HepG2 (cell line): ENCODE measurements around the gene ST6GALNAC2. TPM values are rescaled to one million over a fixed set of nuclear protein-coding genes. Genes with fewer than 3 reads are reported as not detected.
A peak's percentile ranks its signal among the peaks of the same experiment; 100 is the strongest.

Source experiments
- AKAP8 ChIP-seq: sonication (generic); formaldehyde crosslinking; IDR thresholded peaks from 2 replicates; pipeline ENCODE4 v1.5.1; 2020; ENCODE audit warnings: mild to moderate bottlenecking, missing genetic modification reagents
- GATAD2A ChIP-seq: IDR thresholded peaks from 2 replicates; pipeline ENCODE4 v1.6.1; 2016
- ZC3H13 ChIP-seq: sonication (generic); formaldehyde crosslinking; IDR thresholded peaks from 2 replicates; pipeline ENCODE4 v1.8.1; 2023; ENCODE audit warnings: mild to moderate bottlenecking, missing genetic modification reagents, moderate library complexity
- ZNF589 ChIP-seq: sonication (generic); formaldehyde crosslinking; conservative IDR thresholded peaks from 2 replicates; pipeline ENCODE4 v1.8.0; 2022; ENCODE audit warnings: mild to moderate bottlenecking, moderate library complexity, missing genetic modification reagents
- ZNF709 ChIP-seq: sonication (generic); formaldehyde crosslinking; IDR thresholded peaks from 2 replicates; pipeline ENCODE4 v1.5.0; 2020; ENCODE audit warnings: mild to moderate bottlenecking, missing genetic modification reagents
- polyA plus RNA-seq, 8 experiments: library from polyadenylated mRNA; depleted of rRNA in 3 of 8; stranded (reverse) in 7 of 8; unstranded in 1 of 8; fragments of >200 nt; fragmentation: Illumina TruSeq in 4 of 8; extraction: Trizol in 4 of 8; gene quantifications; 2 replicates each; pipeline versions ENCODE4 v1.2.1 to v1.2.3, GENCODE V29; 2011 to 2016; ENCODE audit warnings: low read depth in 4 of 8, missing spikeins in 1 of 8, mixed read lengths in 1 of 8; ENCODE audit not compliant: insufficient read depth in 1 of 8
- total RNA-seq, 5 experiments: library from RNA; depleted of rRNA; stranded (reverse); fragments of >200 nt; fragmentation: Illumina TruSeq; extraction: Trizol; gene quantifications; 2 replicates each; pipeline ENCODE4 v1.2.3, GENCODE V29; 2016; ENCODE audit warnings: low read depth in 1 of 5
- TF ChIP-seq, protein P1 (sequence below): IDR thresholded peaks from 2 replicates; pipeline ENCODE4 v1.6.1; 2012; ENCODE audit warnings: inconsistent platforms
- TF ChIP-seq, protein P2 (sequence below): sonication (generic); formaldehyde crosslinking; IDR thresholded peaks from 2 replicates; pipeline ENCODE4 v1.5.1; 2020; ENCODE audit warnings: mild to moderate bottlenecking, missing genetic modification reagents, borderline replicate concordance
- TF ChIP-seq, protein P3 (sequence below): sonication (generic); formaldehyde crosslinking; IDR thresholded peaks from 2 replicates; pipeline ENCODE4 v1.4.0; 2020; ENCODE audit warnings: mild to moderate bottlenecking, low read depth, missing genetic modification reagents
- TF ChIP-seq, protein P4 (sequence below), 2 experiments: sonication (generic) in 1 of 2; formaldehyde crosslinking in 1 of 2; IDR thresholded peaks; 2 replicates each; pipeline versions ENCODE4 v1.6.1 to v1.9.0; 2014 to 2022; ENCODE audit warnings: antibody characterized with exemption in 1 of 2, borderline replicate concordance in 1 of 2, inconsistent platforms in 1 of 2, low read depth in 1 of 2, missing genetic modification reagents in 1 of 2
- TF ChIP-seq, protein P5 (sequence below): sonication (generic); formaldehyde crosslinking; IDR thresholded peaks from 2 replicates; pipeline ENCODE4 v1.5.0; 2020; ENCODE audit warnings: mild to moderate bottlenecking, low read depth, missing genetic modification reagents, borderline replicate concordance
- TF ChIP-seq, protein P6 (sequence below): sonication (generic); formaldehyde crosslinking; IDR thresholded peaks from 2 replicates; pipeline ENCODE4 v1.8.0; 2022; ENCODE audit warnings: missing genetic modification reagents, low read depth, mild to moderate bottlenecking, borderline replicate concordance
- TF ChIP-seq, protein P7 (sequence below): sonication (generic); formaldehyde crosslinking; IDR thresholded peaks from 2 replicates; pipeline ENCODE4 v1.8.1; 2022; ENCODE audit warnings: mild to moderate bottlenecking, missing genetic modification reagents
- TF ChIP-seq, protein P8 (sequence below): IDR thresholded peaks from 2 replicates; pipeline ENCODE4 v1.6.1; 2016; ENCODE audit warnings: missing compliant biosample characterization, missing genetic modification reagents, borderline replicate concordance

ST6GALNAC2 gene
- total and polyA plus RNA-seq, 2 of the 13 experiments (the other 11 are each of a cell fraction or from before 2014, with no cell fraction given), result 0.12 to 0.49 TPM

DNA sequence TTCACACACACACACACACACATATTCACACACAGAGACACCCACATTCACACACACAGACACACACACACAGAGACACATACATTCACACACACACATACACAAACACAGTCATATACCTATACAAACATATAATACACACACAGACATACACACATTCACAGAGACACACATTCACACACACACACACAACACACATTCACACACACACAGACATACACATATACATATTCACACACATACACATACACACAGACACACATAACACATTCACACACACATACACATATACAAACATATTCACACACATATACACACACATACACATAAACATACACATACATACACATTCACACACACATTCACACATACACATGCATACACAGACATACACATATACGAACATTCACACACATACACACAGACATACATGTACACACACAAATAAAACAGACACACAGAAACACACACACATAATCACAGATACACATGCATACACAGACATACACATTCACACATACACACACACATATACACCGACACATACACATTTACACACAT is 37.9 kb downstream of the ST6GALNAC2 start (continued):
- peak; percentile 53; the same call in 1 of the 2 replicates for TF ChIP-seq ZC3H13 (CRISPR knock-in tag)
- TF ChIP-seq, protein P1, sequence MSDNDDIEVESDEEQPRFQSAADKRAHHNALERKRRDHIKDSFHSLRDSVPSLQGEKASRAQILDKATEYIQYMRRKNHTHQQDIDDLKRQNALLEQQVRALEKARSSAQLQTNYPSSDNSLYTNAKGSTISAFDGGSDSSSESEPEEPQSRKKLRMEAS, result peak; percentile 1; the same call in 1 of the 2 replicates
- TF ChIP-seq, protein P2, sequence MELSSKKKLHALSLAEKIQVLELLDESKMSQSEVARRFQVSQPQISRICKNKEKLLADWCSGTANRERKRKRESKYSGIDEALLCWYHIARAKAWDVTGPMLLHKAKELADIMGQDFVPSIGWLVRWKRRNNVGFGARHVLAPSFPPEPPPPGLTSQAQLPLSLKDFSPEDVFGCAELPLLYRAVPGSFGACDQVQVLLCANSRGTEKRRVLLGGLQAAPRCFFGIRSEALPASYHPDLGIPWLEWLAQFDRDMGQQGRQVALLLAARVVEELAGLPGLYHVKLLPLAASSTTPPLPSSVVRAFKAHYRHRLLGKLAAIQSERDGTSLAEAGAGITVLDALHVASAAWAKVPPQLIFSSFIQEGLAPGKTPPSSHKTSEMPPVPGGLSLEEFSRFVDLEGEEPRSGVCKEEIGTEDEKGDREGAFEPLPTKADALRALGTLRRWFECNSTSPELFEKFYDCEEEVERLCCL (CRISPR knock-in tag), result no peak
- TF ChIP-seq AKAP8 (CRISPR knock-in tag), result 0 out of 2 replicates have a peak, but pooled peaks have one; percentile 11
- TF ChIP-seq, protein P3, sequence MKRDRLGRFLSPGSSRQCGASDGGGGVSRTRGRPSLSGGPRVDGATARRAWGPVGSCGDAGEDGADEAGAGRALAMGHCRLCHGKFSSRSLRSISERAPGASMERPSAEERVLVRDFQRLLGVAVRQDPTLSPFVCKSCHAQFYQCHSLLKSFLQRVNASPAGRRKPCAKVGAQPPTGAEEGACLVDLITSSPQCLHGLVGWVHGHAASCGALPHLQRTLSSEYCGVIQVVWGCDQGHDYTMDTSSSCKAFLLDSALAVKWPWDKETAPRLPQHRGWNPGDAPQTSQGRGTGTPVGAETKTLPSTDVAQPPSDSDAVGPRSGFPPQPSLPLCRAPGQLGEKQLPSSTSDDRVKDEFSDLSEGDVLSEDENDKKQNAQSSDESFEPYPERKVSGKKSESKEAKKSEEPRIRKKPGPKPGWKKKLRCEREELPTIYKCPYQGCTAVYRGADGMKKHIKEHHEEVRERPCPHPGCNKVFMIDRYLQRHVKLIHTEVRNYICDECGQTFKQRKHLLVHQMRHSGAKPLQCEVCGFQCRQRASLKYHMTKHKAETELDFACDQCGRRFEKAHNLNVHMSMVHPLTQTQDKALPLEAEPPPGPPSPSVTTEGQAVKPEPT (CRISPR knock-in tag), result no peak
- TF ChIP-seq, protein P4, sequence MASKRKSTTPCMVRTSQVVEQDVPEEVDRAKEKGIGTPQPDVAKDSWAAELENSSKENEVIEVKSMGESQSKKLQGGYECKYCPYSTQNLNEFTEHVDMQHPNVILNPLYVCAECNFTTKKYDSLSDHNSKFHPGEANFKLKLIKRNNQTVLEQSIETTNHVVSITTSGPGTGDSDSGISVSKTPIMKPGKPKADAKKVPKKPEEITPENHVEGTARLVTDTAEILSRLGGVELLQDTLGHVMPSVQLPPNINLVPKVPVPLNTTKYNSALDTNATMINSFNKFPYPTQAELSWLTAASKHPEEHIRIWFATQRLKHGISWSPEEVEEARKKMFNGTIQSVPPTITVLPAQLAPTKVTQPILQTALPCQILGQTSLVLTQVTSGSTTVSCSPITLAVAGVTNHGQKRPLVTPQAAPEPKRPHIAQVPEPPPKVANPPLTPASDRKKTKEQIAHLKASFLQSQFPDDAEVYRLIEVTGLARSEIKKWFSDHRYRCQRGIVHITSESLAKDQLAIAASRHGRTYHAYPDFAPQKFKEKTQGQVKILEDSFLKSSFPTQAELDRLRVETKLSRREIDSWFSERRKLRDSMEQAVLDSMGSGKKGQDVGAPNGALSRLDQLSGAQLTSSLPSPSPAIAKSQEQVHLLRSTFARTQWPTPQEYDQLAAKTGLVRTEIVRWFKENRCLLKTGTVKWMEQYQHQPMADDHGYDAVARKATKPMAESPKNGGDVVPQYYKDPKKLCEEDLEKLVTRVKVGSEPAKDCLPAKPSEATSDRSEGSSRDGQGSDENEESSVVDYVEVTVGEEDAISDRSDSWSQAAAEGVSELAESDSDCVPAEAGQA (IDR thresholded peaks at IDR 0.05; ENCODE audit: low read depth), result no peak
- TF ChIP-seq, protein P4 (CRISPR knock-in tag; IDR thresholded peaks at IDR 0.05; ENCODE audit: borderline replicate concordance), result no peak
- TF ChIP-seq, protein P5, sequence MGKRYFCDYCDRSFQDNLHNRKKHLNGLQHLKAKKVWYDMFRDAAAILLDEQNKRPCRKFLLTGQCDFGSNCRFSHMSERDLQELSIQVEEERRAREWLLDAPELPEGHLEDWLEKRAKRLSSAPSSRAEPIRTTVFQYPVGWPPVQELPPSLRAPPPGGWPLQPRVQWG (CRISPR knock-in tag), result no peak
- TF ChIP-seq ZNF589, result peak; percentile 65
- TF ChIP-seq, protein P6, sequence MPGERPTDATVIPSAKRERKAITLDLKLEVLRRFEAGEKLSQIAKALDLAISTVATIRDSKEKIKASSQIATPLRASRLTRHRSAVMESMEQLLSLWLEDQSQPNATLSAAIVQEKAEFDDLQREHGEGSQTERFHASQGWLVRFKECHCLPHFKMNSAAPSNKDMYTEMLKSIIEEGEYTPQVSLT, result no peak
- TF ChIP-seq, protein P7, sequence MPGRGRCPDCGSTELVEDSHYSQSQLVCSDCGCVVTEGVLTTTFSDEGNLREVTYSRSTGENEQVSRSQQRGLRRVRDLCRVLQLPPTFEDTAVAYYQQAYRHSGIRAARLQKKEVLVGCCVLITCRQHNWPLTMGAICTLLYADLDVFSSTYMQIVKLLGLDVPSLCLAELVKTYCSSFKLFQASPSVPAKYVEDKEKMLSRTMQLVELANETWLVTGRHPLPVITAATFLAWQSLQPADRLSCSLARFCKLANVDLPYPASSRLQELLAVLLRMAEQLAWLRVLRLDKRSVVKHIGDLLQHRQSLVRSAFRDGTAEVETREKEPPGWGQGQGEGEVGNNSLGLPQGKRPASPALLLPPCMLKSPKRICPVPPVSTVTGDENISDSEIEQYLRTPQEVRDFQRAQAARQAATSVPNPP, result no peak
- TF ChIP-seq, protein P8, sequence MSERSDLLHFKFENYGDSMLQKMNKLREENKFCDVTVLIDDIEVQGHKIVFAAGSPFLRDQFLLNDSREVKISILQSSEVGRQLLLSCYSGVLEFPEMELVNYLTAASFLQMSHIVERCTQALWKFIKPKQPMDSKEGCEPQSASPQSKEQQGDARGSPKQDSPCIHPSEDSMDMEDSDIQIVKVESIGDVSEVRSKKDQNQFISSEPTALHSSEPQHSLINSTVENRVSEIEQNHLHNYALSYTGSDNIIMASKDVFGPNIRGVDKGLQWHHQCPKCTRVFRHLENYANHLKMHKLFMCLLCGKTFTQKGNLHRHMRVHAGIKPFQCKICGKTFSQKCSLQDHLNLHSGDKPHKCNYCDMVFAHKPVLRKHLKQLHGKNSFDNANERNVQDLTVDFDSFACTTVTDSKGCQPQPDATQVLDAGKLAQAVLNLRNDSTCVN (CRISPR knock-in tag), result no peak
- no peak for TF ChIP-seq ZNF709 (CRISPR knock-in tag)
- TF ChIP-seq GATAD2A (CRISPR knock-in tag), result no peak; the same call in 1 of the 2 replicates
